Measurements from ENCODE around the gene SERBP1.

The SERBP1 gene

GRCh38 chr1:67377253-67377652 lies 52.9 kb downstream of the SERBP1 start:
- H3K4me1 ChIP-seq (ENCODE audit: insufficient read depth, low read length), result no peaks in the 10 kb centered on the region
- H3K9me3 ChIP-seq (ENCODE audit: low read length), result no peaks in the 10 kb centered on the region
- H3K27me3 ChIP-seq (ENCODE audit: control insufficient read depth in 1 of 2, insufficient read depth in 2 of 2, low read length in 2 of 2), result no peaks in the 10 kb centered on the region
- H3K9ac ChIP-seq (ENCODE audit: low read length), result no peak overlapping the region
- no peaks in the 10 kb centered on the region for H3K36me3 ChIP-seq (ENCODE audit: insufficient read depth, low read length)
- H3K27ac ChIP-seq (ENCODE audit: low read depth, low read length), result no peak overlapping the region
- no peak overlapping the region for H3K4me3 ChIP-seq (ENCODE audit: low read depth in 1 of 2, low read length in 2 of 2)

GRCh38 chr1:67376381-67376780 lies 53.8 kb downstream of the SERBP1 start:
- no peaks in the 10 kb centered on the region for H3K9me3 ChIP-seq (ENCODE audit: low read length)
- no peaks in the 10 kb centered on the region for H3K36me3 ChIP-seq (ENCODE audit: insufficient read depth, low read length)
- no peak overlapping the region for H3K4me3 ChIP-seq (ENCODE audit: low read depth in 1 of 2, low read length in 2 of 2)
- no peaks in the 10 kb centered on the region for H3K27me3 ChIP-seq (ENCODE audit: control insufficient read depth in 1 of 2, insufficient read depth in 2 of 2, low read length in 2 of 2)
- H3K27ac ChIP-seq (ENCODE audit: low read depth, low read length), result no peak overlapping the region
- no peaks in the 10 kb centered on the region for H3K4me1 ChIP-seq (ENCODE audit: insufficient read depth, low read length)
- H3K9ac ChIP-seq (ENCODE audit: low read length), result no peak overlapping the region

- Histone ChIP-seq H3K4me1 (ENCODE audit: insufficient read depth, low read length) (no peaks in the 10 kb centered on the region), H3K9ac (ENCODE audit: low read length) (no peak overlapping the region), H3K36me3 (ENCODE audit: insufficient read depth, low read length) (no peaks in the 10 kb centered on the region), H3K9me3 (ENCODE audit: low read length) (no peaks in the 10 kb centered on the region), H3K27ac (ENCODE audit: low read depth, low read length) (no peak overlapping the region), H3K27me3 (ENCODE audit: control insufficient read depth in 1 of 2, insufficient read depth in 2 of 2, low read length in 2 of 2) (no peaks in the 10 kb centered on the region), H3K4me3 (ENCODE audit: low read depth in 1 of 2, low read length in 2 of 2) (no peak overlapping the region)
Observed at GRCh38 chr1:67372898-67373297, 57.3 kb downstream of the SERBP1 start.

- no peaks in the 10 kb centered on the region for H3K9me3 ChIP-seq (ENCODE audit: low read length)
- H3K9ac ChIP-seq (ENCODE audit: low read length), result no peak overlapping the region
- H3K36me3 ChIP-seq (ENCODE audit: insufficient read depth, low read length), result no peaks in the 10 kb centered on the region
- H3K4me1 ChIP-seq (ENCODE audit: insufficient read depth, low read length), result no peaks in the 10 kb centered on the region
- H3K4me3 ChIP-seq (ENCODE audit: low read depth in 1 of 2, low read length in 2 of 2), result no peak overlapping the region
- H3K27me3 ChIP-seq (ENCODE audit: control insufficient read depth in 1 of 2, insufficient read depth in 2 of 2, low read length in 2 of 2), result no peaks in the 10 kb centered on the region
- H3K27ac ChIP-seq (ENCODE audit: low read depth, low read length), result no peak overlapping the region
Observed at GRCh38 chr1:67372136-67372535, 58.1 kb downstream of the SERBP1 start.

- Histone ChIP-seq H3K4me1 (ENCODE audit: insufficient read depth, low read length) (no peaks in the 10 kb centered on the region), H3K27ac (ENCODE audit: low read depth, low read length) (no peak overlapping the region), H3K27me3 (ENCODE audit: control insufficient read depth in 1 of 2, insufficient read depth in 2 of 2, low read length in 2 of 2) (no peaks in the 10 kb centered on the region), H3K9me3 (ENCODE audit: low read length) (no peaks in the 10 kb centered on the region), H3K4me3 (ENCODE audit: low read depth in 1 of 2, low read length in 2 of 2) (no peak overlapping the region), H3K9ac (ENCODE audit: low read length) (no peak overlapping the region), H3K36me3 (ENCODE audit: insufficient read depth, low read length) (no peaks in the 10 kb centered on the region)
Observed at GRCh38 chr1:67371681-67372080, 58.5 kb downstream of the SERBP1 start.

- Histone ChIP-seq H3K9ac (ENCODE audit: low read length) (no peak overlapping the region), H3K27me3 (ENCODE audit: control insufficient read depth in 1 of 2, insufficient read depth in 2 of 2, low read length in 2 of 2) (no peaks in the 10 kb centered on the region), H3K27ac (ENCODE audit: low read depth, low read length) (no peak overlapping the region), H3K4me3 (ENCODE audit: low read depth in 1 of 2, low read length in 2 of 2) (no peak overlapping the region), H3K36me3 (ENCODE audit: insufficient read depth, low read length) (no peaks in the 10 kb centered on the region), H3K4me1 (ENCODE audit: insufficient read depth, low read length) (no peaks in the 10 kb centered on the region), H3K9me3 (ENCODE audit: low read length) (no peaks in the 10 kb centered on the region)
Observed at GRCh38 chr1:67371043-67371442, 59.2 kb downstream of the SERBP1 start.

- Histone ChIP-seq H3K27me3 (ENCODE audit: control insufficient read depth in 1 of 2, insufficient read depth in 2 of 2, low read length in 2 of 2) (no peaks in the 10 kb centered on the region), H3K27ac (ENCODE audit: low read depth, low read length) (no peak overlapping the region), H3K9me3 (ENCODE audit: low read length) (no peaks in the 10 kb centered on the region), H3K9ac (ENCODE audit: low read length) (no peak overlapping the region), H3K36me3 (ENCODE audit: insufficient read depth, low read length) (no peaks in the 10 kb centered on the region), H3K4me1 (ENCODE audit: insufficient read depth, low read length) (no peaks in the 10 kb centered on the region), H3K4me3 (ENCODE audit: low read depth in 1 of 2, low read length in 2 of 2) (no peak overlapping the region)
Observed at GRCh38 chr1:67368046-67368514, 62.1 kb downstream of the SERBP1 start.

- Histone ChIP-seq H3K27ac (ENCODE audit: low read depth, low read length) (no peak overlapping the region), H3K4me1 (ENCODE audit: insufficient read depth, low read length) (no peaks in the 10 kb centered on the region), H3K9ac (ENCODE audit: low read length) (no peak overlapping the region), H3K9me3 (ENCODE audit: low read length) (no peaks in the 10 kb centered on the region), H3K27me3 (ENCODE audit: control insufficient read depth in 1 of 2, insufficient read depth in 2 of 2, low read length in 2 of 2) (no peaks in the 10 kb centered on the region), H3K4me3 (ENCODE audit: low read depth in 1 of 2, low read length in 2 of 2) (no peak overlapping the region), H3K36me3 (ENCODE audit: insufficient read depth, low read length) (no peaks in the 10 kb centered on the region)
Observed at GRCh38 chr1:67367370-67368045, 62.7 kb downstream of the SERBP1 start.

GRCh38 chr1:67361641-67362040 lies 68.6 kb downstream of the SERBP1 start:
- Histone ChIP-seq H3K27me3 (ENCODE audit: control insufficient read depth in 1 of 2, insufficient read depth in 2 of 2, low read length in 2 of 2) (no peaks in the 10 kb centered on the region), H3K36me3 (ENCODE audit: insufficient read depth, low read length) (no peaks in the 10 kb centered on the region), H3K4me3 (ENCODE audit: low read depth in 1 of 2, low read length in 2 of 2) (no peak overlapping the region), H3K4me1 (ENCODE audit: insufficient read depth, low read length) (no peaks in the 10 kb centered on the region), H3K9me3 (ENCODE audit: low read length) (no peaks in the 10 kb centered on the region), H3K27ac (ENCODE audit: low read depth, low read length) (no peak overlapping the region), H3K9ac (ENCODE audit: low read length) (no peak overlapping the region)

- H3K27me3 ChIP-seq (ENCODE audit: control insufficient read depth in 1 of 2, insufficient read depth in 2 of 2, low read length in 2 of 2), result no peaks in the 10 kb centered on the region
- no peak overlapping the region for H3K4me3 ChIP-seq (ENCODE audit: low read depth in 1 of 2, low read length in 2 of 2)
- H3K27ac ChIP-seq (ENCODE audit: low read depth, low read length), result no peak overlapping the region
- no peaks in the 10 kb centered on the region for H3K4me1 ChIP-seq (ENCODE audit: insufficient read depth, low read length)
- no peak overlapping the region for H3K9ac ChIP-seq (ENCODE audit: low read length)
- H3K36me3 ChIP-seq (ENCODE audit: insufficient read depth, low read length), result no peaks in the 10 kb centered on the region
- no peaks in the 10 kb centered on the region for H3K9me3 ChIP-seq (ENCODE audit: low read length)
Observed at GRCh38 chr1:67359592-67359991, 70.6 kb downstream of the SERBP1 start.

Measured in muscle layer of colon (tissue), 2 donors.